GM19025 (cell line): ENCODE measurements around the gene PPAT.
"Not testable (repeated sequence)": the region's sequence is repeated elsewhere in the genome, so short reads cannot be mapped to it uniquely, and the experiment has no call there.

Experiments
- ATAC-seq: cut with Tn5 transposase; IDR thresholded peaks from one replicate; pipeline ENCODE4 v1.9.1; 2021; ENCODE audit warnings: mild to moderate bottlenecking, low read depth, moderate library complexity; ENCODE audit not compliant: unreplicated experiment

Gene PPAT

GRCh38 chr4:56435140-56435926, at the start of gene PPAT:
PPAT (minus strand) TSS chr4:56435615; CDS start chr4:56435477, 138 bp downstream.
- peak; percentile 69 for ATAC-seq

- ATAC-seq = no peak
Observed at GRCh38 chr4:56480691-56481090, 45.3 kb upstream of the PPAT start.

- no peak for ATAC-seq
Observed at GRCh38 chr4:56477192-56477702, 41.8 kb upstream of the PPAT start.

DNA sequence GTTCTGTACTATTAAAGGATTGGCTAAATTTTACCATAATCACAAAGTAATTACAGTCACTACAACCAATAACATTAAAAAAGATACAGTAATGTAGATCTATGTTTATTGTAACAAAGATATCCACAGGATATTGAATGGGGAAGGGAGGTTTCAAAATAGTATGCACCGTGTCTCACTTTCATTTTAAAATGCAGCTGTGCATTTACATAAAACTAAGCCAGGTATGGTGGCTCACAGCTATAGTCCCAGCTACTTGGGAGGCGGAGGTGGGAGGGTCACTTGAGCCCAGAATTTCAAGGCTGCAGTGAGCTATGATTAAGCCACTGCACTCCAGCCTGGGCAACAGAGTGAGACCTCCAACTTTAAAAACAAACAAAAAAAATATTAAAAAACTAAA, 40.5 kb upstream of the PPAT start:
- peak; percentile 74 for ATAC-seq

- no peak for ATAC-seq
Observed at GRCh38 chr4:56469489-56470210, 34.2 kb upstream of the PPAT start.

DNA sequence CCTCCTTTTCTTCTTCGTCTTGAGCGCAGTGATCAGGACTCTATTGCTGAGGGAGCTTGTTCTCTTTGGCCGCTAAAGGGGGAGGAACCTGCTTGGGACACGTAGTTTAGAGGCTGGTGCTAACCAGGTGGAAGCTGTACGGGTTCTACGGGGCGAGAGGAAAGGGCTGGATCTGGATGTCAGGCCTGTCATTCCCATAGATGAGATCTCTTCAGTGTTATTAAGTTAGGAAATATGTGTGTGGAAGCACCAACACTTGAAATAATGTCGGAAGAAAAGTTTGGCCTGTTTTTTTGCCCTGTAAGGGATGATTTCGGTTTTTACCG, 32.6 kb upstream of the PPAT start:
- ATAC-seq = peak; percentile 25

DNA sequence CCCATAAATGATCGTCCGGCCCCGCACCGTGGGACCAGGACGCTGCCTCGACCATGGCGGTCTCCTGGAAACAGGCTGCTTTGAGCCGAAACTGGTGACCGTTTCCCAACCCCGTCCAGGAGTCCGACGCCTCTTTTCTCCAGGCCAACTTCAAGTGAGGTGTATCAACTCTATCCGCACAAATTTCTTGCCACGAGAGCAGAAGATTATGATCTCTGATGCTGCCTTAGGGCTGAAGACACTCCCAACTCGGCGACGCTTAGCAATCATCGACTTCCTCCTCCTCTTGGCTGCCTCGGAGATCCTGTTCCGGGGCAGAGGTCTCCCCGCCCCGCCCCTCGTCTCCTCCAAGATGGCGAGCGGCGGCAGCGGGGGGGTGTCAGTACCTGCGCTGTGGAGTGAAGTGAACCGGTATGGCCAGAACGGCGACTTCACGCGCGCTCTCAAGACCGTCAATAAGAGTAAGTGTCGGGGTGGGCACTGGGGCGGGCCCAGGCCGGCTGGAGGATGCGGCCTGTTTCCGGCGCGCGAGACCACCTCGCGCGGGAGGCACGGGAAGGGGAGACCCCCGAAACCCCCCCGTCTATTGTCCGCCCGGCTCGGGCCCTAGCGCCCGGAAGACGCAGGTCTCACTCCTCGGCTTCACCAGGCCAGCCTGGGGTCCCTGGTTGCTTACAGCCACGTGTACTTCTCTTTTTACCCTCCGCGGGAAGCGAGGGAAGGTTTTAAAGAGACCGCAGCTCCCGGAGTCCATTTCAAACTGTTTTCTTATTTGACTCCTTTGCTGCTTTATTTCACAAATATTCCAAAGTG, 32.1 kb upstream of the PPAT start, which contains the start of gene SRP72:
SRP72 (plus strand) TSS at position 334 of the 813 bp plus-strand sequence; CDS start at position 353, 19 bp downstream.
- ATAC-seq = peak; percentile 95

DNA sequence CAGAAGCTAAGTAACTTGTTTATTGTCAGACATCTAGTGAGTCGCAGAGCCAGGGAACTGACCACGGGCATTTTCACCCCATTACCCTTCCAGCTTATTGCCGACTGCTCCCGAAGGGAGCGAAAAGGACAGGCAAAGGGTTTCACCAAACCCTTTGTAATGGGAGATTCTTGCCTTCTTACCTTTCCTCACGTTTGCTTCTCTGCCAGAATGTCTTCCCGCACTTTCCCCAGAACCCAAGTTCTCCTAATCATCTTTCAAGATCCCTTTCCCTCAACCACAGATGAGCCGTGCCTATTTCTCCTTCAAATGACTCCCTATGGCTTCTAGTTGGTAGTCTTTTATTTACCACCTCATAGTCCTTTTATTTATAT, 31.5 kb upstream of the PPAT start:
- ATAC-seq = no peak

DNA sequence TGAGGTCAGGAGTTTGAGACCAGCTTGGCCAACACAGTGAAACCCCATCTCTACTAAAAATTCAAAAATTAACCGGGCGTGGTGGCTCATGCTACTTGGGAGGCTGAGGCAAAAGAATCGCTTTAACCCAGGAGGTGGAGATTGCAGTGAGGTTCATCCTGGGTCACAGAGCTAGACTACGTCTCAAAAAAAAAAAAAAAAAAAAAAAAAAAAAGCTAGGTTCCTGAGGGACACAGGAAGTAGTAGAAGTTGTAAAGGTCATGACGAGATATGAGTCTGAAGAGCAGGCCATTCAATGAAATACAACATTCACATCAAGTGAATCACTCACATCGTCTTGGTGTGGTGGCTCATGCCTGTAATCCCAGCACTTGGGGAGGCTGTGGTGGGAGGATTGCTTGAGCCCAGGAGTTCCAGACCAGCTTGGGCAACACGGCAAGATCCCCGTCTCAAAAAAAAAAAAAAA, 30.9 kb upstream of the PPAT start:
- not testable (repeated sequence) for ATAC-seq

DNA sequence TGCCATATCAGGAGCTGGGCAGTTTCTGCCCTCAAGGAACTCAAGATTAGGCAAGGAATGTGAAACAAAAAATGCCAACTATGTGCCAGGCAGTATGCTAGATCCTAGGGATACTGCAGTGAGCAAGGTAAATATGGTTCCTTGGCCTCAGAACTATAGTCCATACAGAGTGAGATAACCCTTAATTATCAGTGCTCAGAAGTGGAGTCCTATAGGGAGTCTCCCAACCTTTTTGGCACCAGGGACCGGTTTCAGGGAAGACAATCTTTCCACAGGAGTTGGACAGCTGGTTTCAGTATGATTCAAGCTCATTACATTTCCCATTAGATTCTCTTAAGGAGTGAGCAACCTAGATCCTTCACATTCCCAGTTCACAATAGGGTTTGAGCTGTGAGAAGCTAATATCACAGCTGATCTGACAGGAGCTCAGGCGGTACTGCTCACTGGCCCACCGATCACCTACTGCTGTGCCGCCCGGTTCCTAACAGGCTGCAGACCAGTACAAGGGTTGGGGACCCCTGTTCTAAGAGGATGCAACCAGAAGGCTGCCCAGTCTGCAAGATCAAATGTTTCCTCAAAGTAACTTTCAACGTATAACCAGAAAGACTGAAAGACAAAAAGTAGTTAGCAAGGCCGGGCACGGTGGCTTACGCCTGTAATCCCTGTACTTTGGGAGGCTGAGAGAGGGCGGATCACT, 30.3 kb upstream of the PPAT start:
- ATAC-seq = no peak

GRCh38 chr4:56464581-56464980, 29.2 kb upstream of the PPAT start:
- ATAC-seq = no peak

GRCh38 chr4:56463711-56464110, 28.3 kb upstream of the PPAT start:
- no peak for ATAC-seq

DNA sequence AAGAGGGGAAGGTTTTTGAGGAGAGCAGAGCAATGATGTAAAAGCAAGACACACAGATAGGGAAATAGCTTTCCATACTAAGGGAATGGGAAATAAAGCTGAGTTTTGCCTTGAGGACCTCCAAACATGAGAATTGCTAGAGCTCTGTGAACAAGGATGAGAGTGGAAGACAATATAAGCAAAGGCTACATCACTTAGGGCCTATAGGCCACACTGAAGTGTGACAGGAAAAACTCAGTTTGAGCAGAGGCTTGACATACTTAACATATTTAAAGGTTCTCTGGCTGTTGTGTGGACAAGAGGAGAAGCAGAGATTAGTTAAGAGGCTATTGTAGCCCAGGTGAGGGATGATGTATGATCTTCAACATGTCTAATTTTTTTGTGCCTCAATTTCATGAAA, 26.7 kb upstream of the PPAT start:
- no peak for ATAC-seq

DNA sequence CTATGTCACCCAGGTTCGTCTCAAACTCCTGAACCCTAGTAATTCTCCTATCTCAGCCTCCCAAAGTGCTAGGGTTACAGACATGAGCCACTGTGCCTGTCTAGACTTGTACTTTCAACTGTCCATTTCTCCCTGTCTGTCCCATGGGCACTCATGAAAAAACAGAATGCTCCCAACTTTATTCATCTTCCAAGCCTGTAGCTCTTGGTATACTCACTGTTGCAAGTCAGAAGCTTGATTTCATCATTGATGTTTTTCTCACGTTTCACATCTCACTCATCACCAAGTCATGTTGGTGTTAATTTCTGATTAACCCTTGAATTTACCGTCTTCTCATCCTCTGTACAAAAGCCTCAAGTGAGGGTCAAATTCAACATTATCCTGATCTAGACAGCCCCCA, 24.7 kb upstream of the PPAT start:
- ATAC-seq = no peak

DNA sequence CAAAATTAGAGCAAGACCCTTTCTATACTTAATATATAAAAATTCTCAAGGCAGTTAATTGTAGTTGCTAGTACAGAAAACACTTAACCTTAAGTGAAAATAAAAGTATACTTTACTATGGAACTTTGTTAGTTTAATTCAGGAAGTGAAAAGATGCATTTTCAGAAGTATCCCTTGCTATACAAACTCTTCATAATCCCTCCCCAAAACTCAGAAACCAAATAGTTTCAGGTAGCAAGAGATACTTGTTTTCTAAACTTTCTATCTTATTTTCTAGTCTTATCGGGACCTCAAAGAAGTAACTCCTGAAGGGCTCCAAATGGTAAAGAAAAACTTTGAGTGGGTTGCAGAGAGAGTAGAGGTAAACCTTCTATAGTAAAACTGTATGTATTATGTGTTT, 14.9 kb upstream of the PPAT start:
- no peak for ATAC-seq

GRCh38 chr4:56449475-56449874, 14.1 kb upstream of the PPAT start:
- ATAC-seq = not testable (repeated sequence)

DNA sequence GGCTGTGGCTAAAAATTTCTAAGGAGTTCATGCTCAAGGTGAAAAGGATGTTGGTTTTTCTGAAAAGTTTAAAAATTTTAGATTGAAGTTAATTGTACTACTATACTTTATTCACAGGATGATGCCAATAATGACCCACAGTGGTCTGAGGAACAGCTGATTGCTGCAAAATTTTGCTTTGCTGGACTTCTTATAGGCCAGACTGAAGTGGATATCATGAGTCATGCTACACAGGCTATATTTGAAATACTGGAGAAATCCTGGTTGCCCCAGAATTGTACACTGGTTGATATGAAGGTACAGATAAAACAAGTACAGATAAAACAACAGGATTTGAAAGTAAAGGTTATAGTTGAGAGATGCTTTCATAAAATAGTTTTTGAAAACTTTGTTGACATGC, 12.9 kb upstream of the PPAT start:
- ATAC-seq = no peak

- ATAC-seq = no peak
Observed at GRCh38 chr4:56445699-56446098, 10.3 kb upstream of the PPAT start.

GRCh38 chr4:56444719-56445118, 9.3 kb upstream of the PPAT start:
- ATAC-seq = no peak

- ATAC-seq = no peak
Observed at GRCh38 chr4:56440983-56441382, 5.6 kb upstream of the PPAT start.
